GM12865 (cell line): Measurements from ENCODE around the gene SYNC.
"Not testable (repeated sequence)": the region's sequence is repeated elsewhere in the genome, so short reads cannot be mapped to it uniquely, and the experiment has no call there.

Experiments used
- DNase-seq: peaks from one replicate; pipeline ENCODE4 v3.0.0; 2010; ENCODE audit warnings: low read depth
- H3K4me3 ChIP-seq: 2 replicates; pipeline ENCODE4 v1.5.1; 2011; ENCODE audit warnings: mild to moderate bottlenecking, low read depth, low read length, control low read depth
- TF ChIP-seq, protein P1 (sequence below): IDR thresholded peaks from 2 replicates; pipeline ENCODE4 v1.5.1; 2011; ENCODE audit warnings: low read length, control low read depth, low read depth, inconsistent platforms; ENCODE audit not compliant: insufficient read depth; ENCODE audit errors: missing control alignments

SYNC gene

DNA sequence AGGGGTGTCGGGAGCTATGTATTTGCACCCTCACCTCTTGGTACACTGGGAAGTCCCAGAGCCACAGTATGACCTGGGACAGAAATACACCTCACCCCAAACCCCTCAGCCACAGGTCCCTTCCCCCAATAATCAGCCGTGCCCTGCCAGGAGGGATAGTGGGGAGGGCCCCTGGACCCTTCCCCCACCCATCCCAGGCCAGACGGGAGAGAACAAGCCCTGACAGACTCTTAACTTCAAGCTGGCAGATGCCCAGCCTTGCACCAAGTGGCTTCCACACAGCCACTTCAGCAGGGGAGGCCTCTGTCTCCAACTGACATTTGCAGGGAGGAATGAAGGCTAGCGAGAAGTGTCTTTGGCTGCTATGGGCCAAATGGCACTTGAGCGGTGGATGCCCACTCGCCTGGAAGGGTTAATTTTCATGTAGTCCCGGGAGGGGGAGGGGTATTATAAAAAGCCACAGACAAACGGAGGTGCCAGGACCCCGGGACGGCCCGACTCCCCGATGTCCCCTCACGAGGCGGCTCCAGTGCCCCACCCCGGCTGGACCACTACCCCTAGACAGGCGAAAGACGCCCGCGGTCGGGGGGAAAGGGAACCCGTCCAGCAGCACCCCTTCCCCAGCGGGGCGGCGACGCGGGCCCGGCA, 495 bp downstream of the SYNC start:
- H3K4me3 ChIP-seq: no peak overlapping the region
- no peak for DNase-seq
- TF ChIP-seq, protein P1, sequence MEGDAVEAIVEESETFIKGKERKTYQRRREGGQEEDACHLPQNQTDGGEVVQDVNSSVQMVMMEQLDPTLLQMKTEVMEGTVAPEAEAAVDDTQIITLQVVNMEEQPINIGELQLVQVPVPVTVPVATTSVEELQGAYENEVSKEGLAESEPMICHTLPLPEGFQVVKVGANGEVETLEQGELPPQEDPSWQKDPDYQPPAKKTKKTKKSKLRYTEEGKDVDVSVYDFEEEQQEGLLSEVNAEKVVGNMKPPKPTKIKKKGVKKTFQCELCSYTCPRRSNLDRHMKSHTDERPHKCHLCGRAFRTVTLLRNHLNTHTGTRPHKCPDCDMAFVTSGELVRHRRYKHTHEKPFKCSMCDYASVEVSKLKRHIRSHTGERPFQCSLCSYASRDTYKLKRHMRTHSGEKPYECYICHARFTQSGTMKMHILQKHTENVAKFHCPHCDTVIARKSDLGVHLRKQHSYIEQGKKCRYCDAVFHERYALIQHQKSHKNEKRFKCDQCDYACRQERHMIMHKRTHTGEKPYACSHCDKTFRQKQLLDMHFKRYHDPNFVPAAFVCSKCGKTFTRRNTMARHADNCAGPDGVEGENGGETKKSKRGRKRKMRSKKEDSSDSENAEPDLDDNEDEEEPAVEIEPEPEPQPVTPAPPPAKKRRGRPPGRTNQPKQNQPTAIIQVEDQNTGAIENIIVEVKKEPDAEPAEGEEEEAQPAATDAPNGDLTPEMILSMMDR: no peak

DNA sequence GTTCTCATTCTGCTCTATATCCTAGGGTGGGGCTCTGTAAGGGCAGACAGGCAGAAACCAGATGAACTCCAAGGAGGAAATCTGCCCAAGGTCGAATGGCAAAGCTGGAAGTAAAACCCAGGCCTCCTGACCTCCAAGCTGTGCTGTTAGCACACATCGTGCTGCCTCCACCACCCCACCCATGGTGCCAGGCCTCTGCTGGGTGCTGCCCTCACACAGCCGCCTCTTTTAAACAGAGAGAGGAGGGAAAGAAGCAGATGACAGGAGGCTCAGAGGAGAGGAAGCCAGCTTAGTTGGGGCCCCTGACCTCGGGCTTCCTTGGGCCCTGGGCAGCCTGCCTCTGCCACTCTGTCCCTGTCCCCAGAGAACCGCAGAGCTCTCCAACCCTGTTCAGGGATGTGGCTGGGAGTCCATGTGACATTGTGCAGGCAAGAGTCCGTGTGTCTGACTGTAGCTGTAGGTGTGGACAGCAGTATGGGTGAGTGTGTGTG, 1.1 kb downstream of the SYNC start:
- DNase-seq: no peak
- TF ChIP-seq, protein P1: no peak
- no peak overlapping the region for H3K4me3 ChIP-seq

DNA sequence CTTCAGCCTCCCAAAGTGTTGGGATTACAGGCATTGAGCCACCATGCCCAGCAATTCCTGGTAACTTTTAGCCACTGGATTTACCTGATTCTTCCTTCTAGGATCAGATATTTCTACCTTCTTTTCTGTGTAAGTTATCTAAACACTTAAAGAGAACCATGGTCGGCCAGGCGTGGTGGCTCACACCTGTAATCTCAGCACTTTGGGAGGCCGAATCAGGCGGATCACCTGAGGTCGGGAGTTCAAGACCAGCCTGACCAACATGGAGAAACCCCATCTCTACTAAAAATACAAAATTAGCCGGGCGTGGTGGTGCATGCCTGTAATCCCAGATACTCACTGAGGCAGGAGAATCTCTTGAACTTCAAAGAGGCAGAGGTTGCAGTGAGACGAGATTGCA, 5.6 kb downstream of the SYNC start:
- not testable (repeated sequence) for DNase-seq, H3K4me3 ChIP-seq

DNA sequence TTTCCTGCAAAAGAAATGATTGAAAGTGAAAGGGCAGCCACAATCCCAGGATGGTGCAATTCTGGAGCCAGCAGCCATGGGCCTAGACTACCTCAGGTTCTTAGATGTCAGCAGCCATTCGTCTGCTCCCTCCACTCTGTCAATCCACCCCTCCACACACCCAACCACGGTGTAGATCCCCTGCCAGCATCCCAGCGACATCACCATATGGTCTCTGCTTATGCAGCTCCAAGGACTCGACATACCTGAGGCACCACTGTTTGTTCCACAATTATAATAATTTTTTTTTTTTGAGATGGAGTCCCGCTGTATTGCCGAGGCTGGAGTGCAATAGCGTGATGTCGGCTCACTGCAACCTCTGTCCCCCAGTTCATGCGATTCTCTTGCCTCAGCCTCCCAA, 6.5 kb downstream of the SYNC start:
- no peak overlapping the region for H3K4me3 ChIP-seq
- TF ChIP-seq, protein P1: no peak
- no peak for DNase-seq

DNA sequence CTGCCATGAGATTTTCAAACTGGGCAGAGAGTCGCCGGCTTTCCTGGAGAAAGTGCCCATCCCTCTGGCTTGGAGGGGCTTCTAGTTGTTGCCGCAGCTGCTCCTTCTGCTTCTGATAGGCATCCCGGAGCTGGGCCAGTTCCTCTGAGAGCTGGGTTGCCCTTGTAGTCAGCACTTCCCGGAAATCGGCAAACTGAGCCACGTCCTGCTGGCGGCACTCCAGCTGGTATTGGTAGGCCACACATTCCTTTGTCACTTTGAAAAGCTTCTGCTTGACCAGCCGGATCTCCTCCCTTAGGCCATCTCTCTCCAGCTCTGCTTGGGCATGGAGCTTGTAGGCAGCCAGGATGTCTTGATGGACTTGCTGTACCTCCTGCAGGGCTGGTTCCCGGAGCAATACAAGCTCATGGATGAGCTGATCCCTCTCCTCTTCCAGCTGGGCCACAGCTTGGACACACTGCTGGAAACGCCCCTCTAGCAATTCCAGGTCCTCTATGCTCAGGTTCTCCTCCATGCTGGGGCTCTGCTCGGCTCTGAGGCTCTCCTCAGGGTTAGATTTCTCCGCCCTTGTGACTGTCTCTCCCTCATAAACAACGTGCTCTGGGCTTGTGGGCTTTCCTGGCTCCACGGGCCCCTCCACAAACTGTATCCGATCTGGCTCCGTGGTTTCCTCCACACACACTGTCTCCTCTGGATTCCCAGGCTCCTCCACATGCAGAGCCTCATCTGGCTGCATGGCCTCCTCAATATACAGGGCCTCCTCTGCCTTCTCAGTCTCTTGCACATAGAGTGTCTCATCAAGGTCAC, 7.3 kb downstream of the SYNC start:
- TF ChIP-seq, protein P1: no peak
- peak; percentile 16 for DNase-seq

DNA sequence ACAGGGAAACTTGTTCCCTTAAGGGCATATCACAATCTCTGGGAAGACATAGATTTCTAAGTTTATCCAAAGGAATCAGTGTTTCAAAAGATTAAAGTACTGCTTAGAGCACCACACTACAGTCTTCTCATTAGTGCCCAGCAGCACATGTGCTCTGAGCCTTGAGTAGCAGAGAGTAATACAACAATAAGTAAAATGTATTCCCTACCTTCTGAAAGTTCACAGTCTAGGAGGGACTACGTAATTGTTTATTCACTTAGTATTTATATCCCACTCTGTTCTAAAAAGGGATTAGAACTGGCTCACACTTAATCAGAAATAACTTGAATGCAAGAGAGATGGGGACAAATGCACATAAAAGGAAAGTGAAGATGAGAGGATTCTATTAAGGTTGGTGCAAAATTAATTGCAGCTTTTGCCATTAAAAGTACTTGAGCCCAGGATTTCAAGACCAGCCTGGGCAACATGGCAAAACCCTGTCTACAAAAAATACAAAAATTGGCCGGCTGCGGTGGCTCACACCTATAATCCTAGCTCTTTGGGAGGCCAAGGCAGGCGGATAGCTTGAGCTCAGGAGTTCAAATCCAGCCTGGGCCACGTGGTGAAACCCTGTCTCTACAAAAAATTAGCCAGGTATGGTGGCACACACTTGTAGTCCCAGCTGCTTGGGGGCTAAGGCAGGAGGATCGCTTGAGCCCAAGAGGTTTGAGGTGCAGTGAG, 9.0 kb downstream of the SYNC start:
- no peak overlapping the region for H3K4me3 ChIP-seq
- no peak for DNase-seq
- TF ChIP-seq, protein P1: no peak

More for the DNA sequence above, 7.3 kb downstream of the SYNC start:
- H3K4me3 ChIP-seq: no peak overlapping the region

DNA sequence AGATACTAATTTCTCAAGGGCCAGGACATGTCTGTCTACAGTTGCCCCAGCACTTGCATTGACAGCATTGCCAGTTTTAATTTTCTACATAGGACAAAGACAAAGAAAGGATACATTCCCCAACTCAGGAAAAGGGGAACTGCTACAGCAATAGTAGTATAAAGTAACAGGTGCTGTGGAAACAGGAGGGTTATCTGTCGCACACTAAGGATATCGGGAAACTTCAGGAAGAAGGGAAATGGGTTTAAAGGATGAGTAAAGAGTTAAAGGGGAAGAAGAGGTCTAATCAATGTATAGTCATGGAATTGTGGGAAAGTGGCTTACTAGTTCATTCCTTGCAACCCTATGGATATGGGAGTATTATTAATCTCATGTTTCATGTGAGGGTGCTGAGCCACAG, 16.2 kb downstream of the SYNC start:
- no peak overlapping the region for H3K4me3 ChIP-seq
- TF ChIP-seq, protein P1: no peak
- DNase-seq: no peak
